ENCODE data around the gene SCRN2.

SCRN2 gene

GRCh38 chr17:47802341-47803022 is 38.6 kb downstream of the SCRN2 start:
- peak; percentile 65 to 71 for DNase-seq

- DNase-seq = no peak
Measured at GRCh38 chr17:47801906-47802305, 39.2 kb downstream of the SCRN2 start.

GRCh38 chr17:47801176-47801765 is 39.8 kb downstream of the SCRN2 start:
- DNase-seq = no peak

GRCh38 chr17:47800686-47801085 is 40.4 kb downstream of the SCRN2 start:
- no peak for DNase-seq

- peak in 1 of 2 experiments; percentile 18 for DNase-seq
Measured at GRCh38 chr17:47797797-47798196, 43.3 kb downstream of the SCRN2 start.

GRCh38 chr17:47792979-47793378 is 48.1 kb downstream of the SCRN2 start:
- no peak for DNase-seq

GRCh38 chr17:47792457-47792856 is 48.6 kb downstream of the SCRN2 start:
- DNase-seq = no peak

- DNase-seq = no peak
Measured at GRCh38 chr17:47791025-47791424, 50.0 kb downstream of the SCRN2 start.

GRCh38 chr17:47789611-47790561 is 51.2 kb downstream of the SCRN2 start:
- no peak for DNase-seq
